ENCODE measurements around the gene CLECL1.
"Not testable (repeated sequence)": the region's sequence is repeated elsewhere in the genome, so short reads cannot be mapped to it uniquely, and the experiment has no call there.

CLECL1 gene

GRCh38 chr12:9718968-9719367 is 13.9 kb downstream of the CLECL1 start:
- DNase-seq: no peak

GRCh38 chr12:9717070-9717925 is 15.6 kb downstream of the CLECL1 start:
- DNase-seq: no peak

GRCh38 chr12:9713032-9713558 is 19.8 kb downstream of the CLECL1 start:
- DNase-seq: not testable (repeated sequence)

- DNase-seq: no peak
Measured at GRCh38 chr12:9711664-9712063, 21.2 kb downstream of the CLECL1 start.

GRCh38 chr12:9710584-9711375 is 22.1 kb downstream of the CLECL1 start:
- DNase-seq: no peak

- DNase-seq: no peak
Measured at GRCh38 chr12:9708853-9709252, 24.0 kb downstream of the CLECL1 start.

GRCh38 chr12:9707864-9708808 is 24.8 kb downstream of the CLECL1 start:
- DNase-seq: peak; percentile 76

GRCh38 chr12:9707356-9707755 is 25.5 kb downstream of the CLECL1 start:
- peak; percentile 20 for DNase-seq

GRCh38 chr12:9706086-9706685 is 26.7 kb downstream of the CLECL1 start:
- DNase-seq: no peak

- DNase-seq: not testable (repeated sequence)
Measured at GRCh38 chr12:9704561-9704960, 28.3 kb downstream of the CLECL1 start.

GRCh38 chr12:9702255-9702654 is 30.6 kb downstream of the CLECL1 start:
- DNase-seq: no peak

GRCh38 chr12:9701380-9702154 is 31.3 kb downstream of the CLECL1 start:
- no peak for DNase-seq

GRCh38 chr12:9700606-9700956 is 32.3 kb downstream of the CLECL1 start:
- DNase-seq: no peak

GRCh38 chr12:9699898-9700605 is 32.8 kb downstream of the CLECL1 start:
- DNase-seq: no peak

GRCh38 chr12:9699269-9699897 is 33.5 kb downstream of the CLECL1 start:
- DNase-seq: no peak

GRCh38 chr12:9698681-9699080 is 34.2 kb downstream of the CLECL1 start:
- no peak for DNase-seq

GRCh38 chr12:9697619-9698018 is 35.3 kb downstream of the CLECL1 start:
- no peak for DNase-seq

GRCh38 chr12:9695661-9696060 is 37.2 kb downstream of the CLECL1 start:
- DNase-seq: not testable (repeated sequence)

GRCh38 chr12:9695150-9695549 is 37.7 kb downstream of the CLECL1 start:
- peak; percentile 29 for DNase-seq

GRCh38 chr12:9694241-9694640 is 38.7 kb downstream of the CLECL1 start:
- no peak for DNase-seq

All from hematopoietic multipotent progenitor cell treated with erythropoietin and hydrocortisone succinate and interleukin-3 and kit ligand, for 8 days (in vitro differentiated cells).